CD14-positive monocyte (primary cell): Measurements from ENCODE around the gene GPR137B. TPM values are rescaled to one million over a fixed set of nuclear protein-coding genes. Genes with fewer than 3 reads are reported as not detected.

ENCODE experiments used
- DNase-seq, 3 donors: peaks; one replicate each; pipeline ENCODE4 v3.0.0-alpha.2; 2011 to 2022
- H2AFZ ChIP-seq: 2 replicates; pipeline ENCODE4 v1.6.0; 2012; ENCODE audit warnings: mild to moderate bottlenecking, low read depth, low read length, inconsistent platforms; ENCODE audit not compliant: insufficient read depth, poor library complexity, severe bottlenecking
- H3K27ac ChIP-seq, 2 donors: 1 replicate in 1 of 2; 2 replicates in 1 of 2; pipeline ENCODE4 v1.5.1; 2012 to 2013; ENCODE audit warnings: low read length in 2 of 2, control low read depth in 1 of 2, inconsistent platforms in 1 of 2, low read depth in 1 of 2, mild to moderate bottlenecking in 1 of 2
- H3K27me3 ChIP-seq, 2 donors: one replicate each; pipeline versions ENCODE4 v1.6.0 to v1.6.1; 2011 to 2013; ENCODE audit warnings: low read length in 2 of 2; ENCODE audit not compliant: control insufficient read depth in 2 of 2, insufficient read depth in 2 of 2
- H3K36me3 ChIP-seq, 2 donors: replicated peaks in 1 of 2; 1 replicate in 1 of 2; 2 replicates in 1 of 2; pipeline versions ENCODE4 v1.5.1 to v1.6.1; 2012 to 2013; ENCODE audit warnings: low read length in 2 of 2, control low read depth in 1 of 2, inconsistent platforms in 1 of 2, mild to moderate bottlenecking in 1 of 2; ENCODE audit not compliant: insufficient read depth in 2 of 2, control insufficient read depth in 1 of 2
- H3K4me1 ChIP-seq, 2 donors: 1 replicate in 1 of 2; 2 replicates in 1 of 2; pipeline versions ENCODE4 v1.5.1 to v1.6.1; 2012 to 2013; ENCODE audit warnings: low read length in 2 of 2, control low read depth in 1 of 2, inconsistent platforms in 1 of 2, mild to moderate bottlenecking in 1 of 2, moderate library complexity in 1 of 2; ENCODE audit not compliant: insufficient read depth in 2 of 2, control insufficient read depth in 1 of 2
- H3K4me2 ChIP-seq: replicated peaks from 2 replicates; pipeline ENCODE3; 2012; ENCODE audit warnings: low read length, moderate library complexity, mild to moderate bottlenecking; ENCODE audit not compliant: poor library complexity, severe bottlenecking; ENCODE audit errors: extremely low read depth
- H3K4me3 ChIP-seq, 3 experiments: fragments of 200-600 bp in 1 of 3; sonication (generic) in 1 of 3; replicated peaks in 1 of 3; 1 replicate in 2 of 3; 2 replicates in 1 of 3; pipeline ENCODE4 v1.5.1; 2011 to 2013; ENCODE audit warnings: low read length in 3 of 3, mild to moderate bottlenecking in 3 of 3, control low read depth in 2 of 3, low read depth in 2 of 3, inconsistent platforms in 1 of 3, moderate library complexity in 1 of 3
- H3K79me2 ChIP-seq: 2 replicates; pipeline ENCODE4 v1.6.0; 2012; ENCODE audit warnings: mild to moderate bottlenecking, control low read depth, inconsistent platforms, low read length, moderate library complexity; ENCODE audit not compliant: insufficient read depth
- H3K9ac ChIP-seq: 2 replicates; pipeline ENCODE4 v1.6.0; 2017; ENCODE audit warnings: low read length, mild to moderate bottlenecking; ENCODE audit not compliant: insufficient read depth, poor library complexity, severe bottlenecking
- H3K9me3 ChIP-seq, 2 donors: replicated peaks in 1 of 2; 1 replicate in 1 of 2; 2 replicates in 1 of 2; pipeline versions ENCODE4 v1.5.1 to v1.6.1; 2012 to 2013; ENCODE audit warnings: low read length in 2 of 2, control low read depth in 1 of 2; ENCODE audit not compliant: control insufficient read depth in 1 of 2, insufficient read depth in 1 of 2
- H4K20me1 ChIP-seq: 2 replicates; pipeline ENCODE4 v1.6.0; 2012; ENCODE audit warnings: mild to moderate bottlenecking, low read length, control low read depth, moderate library complexity; ENCODE audit not compliant: insufficient read depth
- H3K27ac Mint-ChIP-seq, 7 donors: one replicate each; pipeline ENCODE4 v1.8.0; 2020; ENCODE audit warnings: mild to moderate bottlenecking in 7 of 7, mixed read lengths in 7 of 7, moderate library complexity in 6 of 7, inconsistent platforms in 2 of 7
- H3K27me3 Mint-ChIP-seq, 3 donors: one replicate each; pipeline ENCODE4 v1.8.0; 2021 to 2022; ENCODE audit warnings: low read depth in 3 of 3, mild to moderate bottlenecking in 3 of 3, mixed read lengths in 3 of 3, moderate library complexity in 3 of 3, inconsistent platforms in 1 of 3
- H3K36me3 Mint-ChIP-seq, 2 donors: one replicate each; pipeline ENCODE4 v1.8.0; 2020; ENCODE audit warnings: mixed read lengths in 2 of 2, inconsistent platforms in 1 of 2, mild to moderate bottlenecking in 1 of 2
- H3K4me1 Mint-ChIP-seq: one replicate; pipeline ENCODE4 v1.8.0; 2020; ENCODE audit warnings: mild to moderate bottlenecking, mixed read lengths
- H3K4me3 Mint-ChIP-seq, 2 donors: one replicate each; pipeline ENCODE4 v1.8.0; 2020; ENCODE audit warnings: mild to moderate bottlenecking in 2 of 2, mixed read lengths in 2 of 2, moderate library complexity in 1 of 2
- H3K9me3 Mint-ChIP-seq, 7 donors: one replicate each; pipeline ENCODE4 v1.8.0; 2020 to 2022; ENCODE audit warnings: mixed read lengths in 7 of 7, mild to moderate bottlenecking in 6 of 7, moderate library complexity in 6 of 7, inconsistent platforms in 2 of 7
- WGBS: methylation state at CpG from one replicate; pipeline ENCODE4 v1.1.5; 2013; ENCODE audit warnings: missing lambda C conversion rate; ENCODE audit not compliant: insufficient coverage; 5-methylcytosine and 5-hydroxymethylcytosine counted together
- intact Hi-C, 2 donors: fragments of 100-400 bp; cut with micrococcal nuclease; formaldehyde crosslinking; loops; one replicate each; pipeline versions ENCODE4 v1.15.0 to v1.15.1; 2023
- polyA plus RNA-seq, 3 donors: library from polyadenylated mRNA; depleted of rRNA in 1 of 3; unstranded in 2 of 3; stranded (reverse) in 1 of 3; fragments of 300-500 nt in 2 of 3; fragments of >200 nt in 1 of 3; fragmentation: Illumina TruSeq in 2 of 3; gene quantifications; 1 replicate in 2 of 3; 2 replicates in 1 of 3; pipeline ENCODE4 v1.2.3, GENCODE V29; 2012 to 2021
- TF ChIP-seq, protein P1 (sequence below): fragments of 200-600 bp; IDR thresholded peaks from one replicate; pipeline ENCODE4 v1.8.0; 2022; ENCODE audit warnings: antibody characterized with exemption, mild to moderate bottlenecking

The GPR137B gene
- polyA plus RNA-seq, 3 donors, result 7.5 to 10.8 (median 8.7) TPM

GRCh38 chr1:236147521-236148469, 5.5 kb downstream of the GPR137B start:
- TF ChIP-seq, protein P1, sequence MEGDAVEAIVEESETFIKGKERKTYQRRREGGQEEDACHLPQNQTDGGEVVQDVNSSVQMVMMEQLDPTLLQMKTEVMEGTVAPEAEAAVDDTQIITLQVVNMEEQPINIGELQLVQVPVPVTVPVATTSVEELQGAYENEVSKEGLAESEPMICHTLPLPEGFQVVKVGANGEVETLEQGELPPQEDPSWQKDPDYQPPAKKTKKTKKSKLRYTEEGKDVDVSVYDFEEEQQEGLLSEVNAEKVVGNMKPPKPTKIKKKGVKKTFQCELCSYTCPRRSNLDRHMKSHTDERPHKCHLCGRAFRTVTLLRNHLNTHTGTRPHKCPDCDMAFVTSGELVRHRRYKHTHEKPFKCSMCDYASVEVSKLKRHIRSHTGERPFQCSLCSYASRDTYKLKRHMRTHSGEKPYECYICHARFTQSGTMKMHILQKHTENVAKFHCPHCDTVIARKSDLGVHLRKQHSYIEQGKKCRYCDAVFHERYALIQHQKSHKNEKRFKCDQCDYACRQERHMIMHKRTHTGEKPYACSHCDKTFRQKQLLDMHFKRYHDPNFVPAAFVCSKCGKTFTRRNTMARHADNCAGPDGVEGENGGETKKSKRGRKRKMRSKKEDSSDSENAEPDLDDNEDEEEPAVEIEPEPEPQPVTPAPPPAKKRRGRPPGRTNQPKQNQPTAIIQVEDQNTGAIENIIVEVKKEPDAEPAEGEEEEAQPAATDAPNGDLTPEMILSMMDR, result no peak
- H3K9me3 Mint-ChIP-seq, result no peaks in the 10 kb centered on the region
- Histone ChIP-seq H3K4me3 (no peak overlapping the region), H4K20me1 (peaks cover 92% of the 10 kb centered on the region), H3K36me3 (peaks cover 2 to 8% of the 10 kb centered on the region in 2 donors), H3K4me2 (no peak overlapping the region), H3K9ac (no peak overlapping the region), H3K79me2 (peaks cover 49% of the 10 kb centered on the region), H3K9me3 (no peaks in the 10 kb centered on the region), H2AFZ (no peak overlapping the region), H3K4me1 (peaks cover 19 to 30% of the 10 kb centered on the region in 2 donors), H3K27ac (no peak overlapping the region), H3K27me3 (no peaks in the 10 kb centered on the region)
- peak in 1 of 3 donors; percentile 17 for DNase-seq
- peaks cover under 1 to 2% (median 1%) of the 10 kb centered on the region in 3 donors for H3K27me3 Mint-ChIP-seq
- H3K4me1 Mint-ChIP-seq, result peaks cover 44% of the 10 kb centered on the region
- no peak overlapping the region for H3K4me3 Mint-ChIP-seq
- intact Hi-C loops, result no loop called here
- peaks cover 19 to 28% of the 10 kb centered on the region in 2 donors for H3K36me3 Mint-ChIP-seq
- peak overlapping the region in 3 of 7 donors; percentile 8 to 61 (median 16) for H3K27ac Mint-ChIP-seq
- WGBS, result 88% methylated on average over 17 of the region's 17 CpGs

DNA sequence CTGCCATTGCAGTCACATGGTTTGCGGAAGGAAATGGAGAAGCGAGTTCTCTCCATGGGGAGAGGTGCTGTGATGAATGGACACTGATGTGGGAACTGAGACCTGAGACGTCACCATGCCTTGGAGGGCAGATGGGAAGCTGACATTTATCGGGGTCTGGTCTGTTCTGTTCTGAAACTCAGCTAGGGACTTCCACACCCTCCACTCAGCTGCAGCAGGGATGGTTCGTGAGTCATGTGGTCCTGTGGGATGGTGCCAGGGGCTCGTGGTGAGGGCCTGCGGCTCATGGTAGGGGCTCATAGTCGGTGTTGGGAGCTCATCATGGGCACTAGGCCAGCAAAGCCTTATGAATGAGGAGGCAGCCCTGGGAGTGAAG, 6.1 kb downstream of the GPR137B start:
- DNase-seq, result no peak
- H3K36me3 ChIP-seq, result peaks cover 2 to 8% of the 10 kb centered on the region in 2 donors
- H3K4me1 Mint-ChIP-seq, result peaks cover 41% of the 10 kb centered on the region
- H4K20me1 ChIP-seq, result peaks cover 91% of the 10 kb centered on the region
- no peaks in the 10 kb centered on the region for H3K27me3 ChIP-seq
- H3K27ac ChIP-seq, result no peak overlapping the region
- peaks cover 14 to 23% of the 10 kb centered on the region in 2 donors for H3K4me1 ChIP-seq
- TF ChIP-seq, protein P1, result no peak
- no peaks in the 10 kb centered on the region for H3K9me3 Mint-ChIP-seq
- peaks cover 19 to 30% of the 10 kb centered on the region in 2 donors for H3K36me3 Mint-ChIP-seq
- peak overlapping the region in 1 of 7 donors; percentile 32 for H3K27ac Mint-ChIP-seq
- H3K79me2 ChIP-seq, result peaks cover 49% of the 10 kb centered on the region
- intact Hi-C loops, result no loop called here
- H3K4me2 ChIP-seq, result no peak overlapping the region
- no peaks in the 10 kb centered on the region for H3K9me3 ChIP-seq
- H3K4me3 ChIP-seq, result no peak overlapping the region
- H2AFZ ChIP-seq, result no peak overlapping the region
- no peak overlapping the region for H3K9ac ChIP-seq
- no peak overlapping the region for H3K4me3 Mint-ChIP-seq
- H3K27me3 Mint-ChIP-seq, result peaks cover 0 to 2% (median 1%) of the 10 kb centered on the region in 3 donors
- 39% methylated on average over 3 of the region's 8 CpGs for WGBS
